HG02970 (cell line): ENCODE results near the gene DDIT4.
"Not testable (repeated sequence)": the region's sequence is repeated elsewhere in the genome, so short reads cannot be mapped to it uniquely, and the experiment has no call there.

Experiments
- ATAC-seq: cut with Tn5 transposase; IDR thresholded peaks from one replicate; pipeline ENCODE4 v1.9.1; 2021; ENCODE audit warnings: mild to moderate bottlenecking, moderate library complexity, moderate number of reproducible peaks; ENCODE audit not compliant: unreplicated experiment, low FRiP score

DDIT4 gene

DNA sequence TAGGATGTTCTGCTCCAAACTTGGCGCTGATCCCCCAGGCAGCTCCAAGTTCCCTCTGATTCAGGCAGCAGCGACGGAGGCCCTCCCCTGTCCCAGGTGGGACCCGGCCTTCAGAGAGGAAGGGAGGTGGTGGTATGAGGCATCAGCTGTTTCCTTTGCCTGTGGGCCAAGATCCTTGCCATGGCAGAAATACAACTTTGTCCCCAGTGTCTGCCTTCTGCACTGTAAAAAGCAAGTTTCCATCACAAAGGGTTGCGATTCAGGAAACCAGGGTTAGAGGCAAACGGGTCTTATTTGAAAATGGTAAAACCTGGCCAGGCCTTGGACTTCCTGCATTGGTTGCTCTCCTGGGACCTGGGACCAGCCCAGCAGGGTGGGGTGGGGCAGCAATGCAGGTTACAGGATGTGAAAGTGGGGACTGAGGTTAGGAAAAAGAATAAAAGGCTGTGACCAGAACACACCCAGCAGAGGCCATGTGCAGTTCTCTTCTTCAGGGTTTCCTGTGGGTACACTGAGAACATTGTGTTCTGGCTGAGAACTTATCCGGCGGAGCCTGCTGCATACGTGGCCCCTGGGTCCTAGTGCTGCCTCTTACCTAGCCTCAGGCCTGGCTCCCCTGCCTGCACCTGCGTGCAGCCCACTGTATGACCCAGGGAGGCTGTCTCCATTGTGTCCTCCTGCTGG, 25.1 kb upstream of the DDIT4 start:
- ATAC-seq: peak; percentile 75

DNA sequence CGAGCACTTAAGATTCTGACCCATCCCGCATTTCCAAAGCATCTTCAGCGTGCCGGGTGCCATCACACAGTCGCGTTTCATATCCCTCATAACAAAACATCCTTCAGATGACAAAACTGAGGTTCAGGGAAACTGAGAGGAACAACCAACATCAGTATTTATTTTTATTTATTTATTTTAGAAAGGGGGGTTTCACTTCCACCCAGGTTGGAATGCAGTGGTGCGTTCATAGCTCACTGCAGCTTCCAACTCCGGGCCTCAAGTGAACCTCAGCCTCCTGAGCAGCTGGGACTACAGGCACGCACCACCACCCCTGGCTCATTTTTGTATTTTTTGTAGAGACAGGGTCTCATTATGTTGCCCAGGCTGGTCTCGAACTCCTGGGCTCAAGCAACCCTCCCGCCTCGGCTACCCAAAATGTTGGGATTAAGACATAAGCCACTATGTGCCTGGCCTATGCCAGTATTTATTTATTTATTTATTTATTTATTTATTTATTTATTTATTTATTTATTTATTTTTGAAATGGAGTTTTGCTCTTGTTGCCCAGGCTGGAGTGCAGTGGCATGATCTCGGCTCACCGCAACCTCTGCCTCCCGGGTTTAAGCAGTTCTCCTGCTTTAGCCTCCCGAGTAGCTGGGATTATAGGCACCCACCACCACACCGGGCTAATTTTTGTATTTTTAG, 24.4 kb upstream of the DDIT4 start:
- ATAC-seq: not testable (repeated sequence)

DNA sequence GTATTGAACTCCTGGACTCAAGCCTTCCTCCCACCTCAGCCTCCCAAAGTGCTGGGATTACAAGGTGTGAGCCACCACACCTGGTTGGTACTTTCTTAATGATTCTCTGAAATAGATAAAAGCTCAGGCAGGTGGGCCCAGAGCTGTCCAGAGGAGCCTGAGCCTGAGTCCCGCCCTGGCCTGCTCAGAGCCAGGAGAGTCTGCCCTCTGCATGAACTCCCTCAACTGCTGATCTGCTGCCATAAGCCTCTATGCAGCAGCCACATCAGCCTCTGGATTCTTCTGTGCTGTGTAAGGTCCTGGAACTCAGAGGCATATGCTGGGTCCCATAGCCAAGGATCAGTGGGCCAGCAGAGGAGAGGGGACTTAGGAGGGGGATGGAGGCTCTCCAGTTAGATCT, 23.1 kb upstream of the DDIT4 start:
- ATAC-seq: no peak

DNA sequence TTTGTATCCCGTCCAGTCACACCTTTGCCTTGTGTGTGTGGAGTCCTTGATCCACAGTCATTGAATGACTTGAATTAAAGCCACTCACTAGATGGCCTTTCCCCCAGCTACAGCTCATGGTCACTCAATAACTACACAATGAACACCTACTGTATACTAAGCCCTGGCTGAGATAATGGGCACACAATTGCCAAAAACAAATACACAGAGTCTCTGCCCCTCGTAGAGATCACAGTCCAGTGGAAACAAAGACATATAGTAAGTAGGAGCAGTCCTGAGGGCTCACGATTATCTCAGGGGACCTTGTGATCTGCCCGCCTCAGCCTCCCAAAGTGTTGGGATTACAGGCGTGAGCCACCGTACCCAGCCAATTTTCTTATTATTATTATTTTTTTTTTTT, 22.1 kb upstream of the DDIT4 start:
- no peak for ATAC-seq

DNA sequence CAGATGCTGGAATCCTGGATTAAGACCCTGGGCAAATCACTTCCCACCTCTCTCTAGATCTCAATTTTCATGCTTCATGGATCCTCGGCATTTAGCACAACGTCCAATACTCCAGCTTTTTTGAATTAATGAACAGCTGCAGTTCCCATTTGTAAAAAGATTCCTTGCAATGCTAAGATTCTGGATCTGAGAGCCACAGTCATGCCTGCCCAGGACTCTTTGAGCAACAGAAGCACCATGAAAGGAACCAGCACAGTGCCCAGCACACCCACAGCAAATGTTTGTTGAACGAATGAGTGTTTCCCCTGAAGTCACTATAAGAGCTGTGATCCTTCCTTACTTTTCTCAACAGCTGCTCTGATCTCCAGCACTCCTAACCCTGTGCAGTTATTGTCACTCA, 20.8 kb upstream of the DDIT4 start:
- ATAC-seq: no peak

DNA sequence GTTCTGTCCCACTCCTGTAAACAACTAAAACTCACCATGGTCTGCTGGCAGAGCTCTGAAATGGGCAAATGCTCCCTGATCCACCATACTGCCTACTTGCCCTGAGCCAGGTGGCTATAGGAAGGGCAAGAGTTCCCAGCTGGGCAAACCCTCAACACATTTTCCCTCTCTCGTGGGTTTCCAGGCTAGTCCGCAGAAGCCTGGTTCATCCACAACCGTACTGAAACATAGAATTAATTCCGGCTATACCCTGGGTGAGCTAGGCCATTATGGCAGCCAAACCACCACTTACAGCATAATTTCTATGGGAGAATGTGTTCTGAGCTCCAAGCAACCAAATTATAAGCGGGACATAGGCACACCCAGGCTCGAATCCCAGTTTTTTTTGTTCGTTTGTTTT, 20.1 kb upstream of the DDIT4 start:
- no peak for ATAC-seq

DNA sequence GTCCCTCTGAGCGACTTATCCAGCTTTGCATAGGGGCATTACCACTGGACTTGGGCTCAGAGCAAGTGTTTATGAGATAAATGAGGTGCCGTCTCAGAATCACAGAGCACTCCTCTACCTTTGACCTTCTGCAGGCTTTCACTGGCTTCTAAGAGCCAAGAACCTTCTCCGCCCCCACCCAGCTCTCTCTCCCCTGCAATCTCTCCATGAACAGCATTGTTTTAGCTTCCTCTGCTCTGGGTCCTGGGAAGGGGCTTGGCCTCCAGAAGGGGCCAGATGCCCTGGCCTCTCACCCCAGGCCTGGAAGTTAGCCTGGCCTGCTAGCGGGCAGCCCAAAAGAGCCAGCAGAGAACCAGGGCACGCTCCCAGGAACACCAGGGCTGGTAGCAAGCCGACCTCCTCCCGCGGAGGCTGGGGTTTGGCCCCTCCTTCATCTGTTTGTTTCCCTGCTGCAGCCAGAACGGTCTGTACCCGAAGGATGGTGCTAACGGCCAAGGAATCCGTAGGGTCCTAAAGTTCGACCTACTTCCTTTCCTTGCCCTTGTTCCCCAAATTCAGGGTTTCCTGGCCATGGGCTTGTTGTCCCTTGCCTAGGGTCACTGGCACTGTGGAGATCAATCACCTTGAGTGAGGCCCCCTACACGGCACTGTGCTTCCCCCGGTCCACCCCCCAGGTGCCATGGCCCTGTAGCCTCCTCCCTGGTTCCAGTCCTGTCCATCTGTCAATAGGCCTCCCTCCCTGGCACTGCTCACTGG, 18.7 kb upstream of the DDIT4 start:
- no peak for ATAC-seq

DNA sequence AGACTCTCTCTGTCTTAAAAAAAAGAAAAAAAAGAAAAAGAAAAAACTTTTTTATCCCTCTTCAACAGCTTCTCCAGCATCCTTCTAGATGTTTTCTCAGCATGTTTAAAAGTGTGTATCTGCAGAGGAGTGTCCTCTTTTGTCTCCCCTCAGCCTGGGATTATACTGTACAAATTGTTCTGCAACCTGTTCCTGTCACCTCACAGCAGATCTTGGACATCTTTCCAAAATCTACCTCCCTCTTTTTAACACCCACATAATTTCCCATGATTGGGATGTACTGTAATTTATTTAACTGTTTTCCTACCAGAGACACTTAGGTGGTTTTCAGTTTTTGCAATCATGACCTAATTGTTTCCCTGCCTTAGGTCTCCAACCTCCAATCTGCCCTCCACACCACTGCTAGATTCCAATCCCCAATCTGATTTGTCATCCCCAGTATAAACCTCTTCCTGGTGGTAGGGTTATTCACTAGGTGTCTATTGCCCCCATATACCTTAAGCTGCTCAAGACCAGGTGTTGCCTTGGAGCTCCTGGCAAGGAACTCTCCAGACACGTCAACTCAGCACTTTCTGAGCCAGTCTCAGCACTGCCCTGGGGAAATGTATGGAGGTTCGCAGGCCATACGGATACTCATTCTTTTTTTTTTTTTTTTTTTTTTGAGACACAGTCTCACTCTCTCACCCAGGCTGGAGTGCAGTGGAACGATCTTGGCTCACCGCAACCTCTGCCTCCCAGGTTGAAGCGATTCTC, 17.6 kb upstream of the DDIT4 start:
- ATAC-seq: no peak

DNA sequence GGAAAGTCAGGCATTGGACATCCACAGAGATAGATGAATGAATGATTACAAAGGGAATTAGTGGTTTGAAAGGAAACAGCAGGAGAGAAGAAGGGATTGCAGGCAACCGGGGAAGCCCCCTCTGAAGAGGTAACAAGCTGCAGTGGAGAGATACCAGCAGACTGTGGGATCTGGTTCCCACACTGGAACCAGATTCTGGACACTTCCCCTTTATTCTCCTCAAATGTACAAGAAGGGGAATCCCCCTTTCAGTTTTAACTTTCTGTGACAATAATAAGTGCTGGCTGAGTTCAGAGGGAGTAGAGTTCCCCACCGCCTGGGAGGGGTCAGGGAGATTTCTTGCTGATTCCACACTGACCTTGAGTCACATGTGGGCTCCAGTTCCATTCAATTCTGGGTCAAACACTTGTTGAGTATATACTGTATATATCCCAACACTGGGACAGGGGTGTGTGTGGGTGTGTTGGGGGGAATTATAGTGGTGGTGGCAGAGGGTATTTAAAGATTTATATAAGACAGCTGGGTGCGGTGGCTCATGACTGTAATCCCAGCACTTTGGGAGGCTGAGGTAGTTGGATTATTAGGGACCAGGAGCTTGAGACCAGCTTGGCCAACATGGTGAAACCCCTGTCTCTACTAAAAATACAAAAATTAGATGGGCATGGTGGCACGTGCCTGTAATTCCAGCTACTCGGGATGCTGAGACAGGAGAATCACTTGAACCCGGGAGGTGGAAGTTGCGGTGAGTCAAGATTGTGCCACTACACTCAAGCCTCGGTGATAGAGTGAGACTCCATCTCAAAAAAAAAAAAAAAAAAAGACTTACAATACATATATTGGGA, 16.5 kb upstream of the DDIT4 start:
- ATAC-seq: peak; percentile 27

DNA sequence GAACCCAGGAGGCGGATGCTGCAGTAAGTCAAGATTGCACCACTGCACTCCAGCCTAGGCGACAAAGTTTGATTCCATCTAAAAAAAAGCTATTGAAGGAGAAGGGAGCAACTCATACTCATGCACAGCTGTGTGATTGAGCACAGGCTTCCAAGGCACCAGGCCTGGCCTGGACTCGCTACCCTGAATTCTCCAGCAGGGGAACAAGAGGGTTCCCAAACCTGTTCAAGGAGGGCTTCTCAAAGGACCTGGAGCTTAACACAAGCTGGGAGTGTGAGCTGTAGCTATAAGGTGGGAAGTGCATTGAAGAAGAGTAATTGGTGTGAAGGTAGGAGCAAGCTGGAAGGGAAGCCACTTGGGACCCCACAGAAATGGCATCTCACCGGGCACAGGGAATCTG, 15.1 kb upstream of the DDIT4 start:
- ATAC-seq: no peak

DNA sequence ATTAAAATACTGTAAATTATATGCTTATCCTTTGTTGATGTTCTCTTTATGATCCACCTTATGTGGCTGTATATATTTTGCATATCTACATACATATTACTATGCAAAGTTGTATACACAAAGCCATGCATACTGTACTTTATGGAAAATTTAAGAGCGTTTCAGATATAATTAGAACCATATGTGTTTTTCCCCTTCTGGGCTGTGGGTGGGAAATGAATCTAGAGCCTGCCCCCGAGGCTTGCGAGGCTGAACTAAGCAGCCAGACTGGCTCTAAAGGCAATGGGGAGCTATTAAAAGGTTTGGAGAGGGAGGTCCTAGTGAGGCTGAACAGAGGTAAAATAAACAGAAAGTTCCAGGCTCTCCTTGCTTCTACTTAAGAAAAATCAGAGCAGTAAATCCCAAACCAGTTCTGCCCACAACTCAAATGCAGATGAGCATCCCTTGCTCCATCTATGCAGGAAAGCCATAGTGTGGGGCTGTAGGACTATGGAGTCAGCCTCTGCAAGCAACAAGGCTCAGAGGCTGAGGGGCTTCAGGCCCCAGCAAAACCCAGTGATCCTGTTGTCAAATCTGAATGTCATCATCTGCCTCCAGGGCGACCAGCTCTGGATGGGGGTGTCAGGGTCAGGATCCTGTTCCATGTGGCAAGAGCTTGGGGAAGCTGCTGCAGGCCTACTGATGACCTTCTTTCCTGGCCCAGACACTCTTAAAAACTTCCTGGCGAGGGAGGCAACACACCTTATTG, 14.1 kb upstream of the DDIT4 start:
- ATAC-seq: no peak

DNA sequence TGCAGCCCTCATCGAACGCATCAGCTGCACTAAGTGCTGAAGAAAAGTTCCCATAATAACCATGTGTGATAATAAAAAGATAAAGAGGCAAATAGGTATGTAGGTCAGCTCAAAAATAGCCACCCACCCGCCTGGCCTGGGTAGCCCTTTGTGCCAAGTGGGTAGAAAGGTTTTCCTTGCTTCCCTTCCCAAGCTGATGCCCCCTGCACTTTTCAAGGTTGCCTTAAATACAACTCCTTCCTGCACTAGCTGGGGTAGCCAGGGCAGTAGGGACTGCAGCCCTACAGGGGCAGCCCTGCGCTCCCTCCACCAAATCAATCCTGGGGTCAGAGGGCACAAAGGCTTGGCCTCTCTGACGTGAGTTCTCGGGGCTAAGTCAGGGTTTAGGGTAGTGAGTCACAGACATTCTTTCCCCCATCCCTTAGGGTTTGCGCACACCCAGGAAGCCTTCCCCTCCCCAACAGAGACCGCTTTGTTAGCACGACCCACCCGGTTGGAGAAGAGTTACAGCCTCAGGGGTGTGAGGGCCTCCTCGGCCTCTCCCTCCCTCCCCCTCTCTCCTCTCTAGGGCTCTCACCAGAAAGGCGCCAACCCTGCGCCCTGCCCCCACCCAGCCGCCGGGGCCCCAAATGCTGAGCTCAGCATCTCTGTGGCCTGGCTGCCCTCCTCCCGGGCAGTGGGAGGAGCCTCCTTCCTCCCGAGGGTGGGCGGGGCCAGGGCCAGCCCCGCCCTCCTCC, 13.3 kb upstream of the DDIT4 start:
- peak; percentile 57 for ATAC-seq

DNA sequence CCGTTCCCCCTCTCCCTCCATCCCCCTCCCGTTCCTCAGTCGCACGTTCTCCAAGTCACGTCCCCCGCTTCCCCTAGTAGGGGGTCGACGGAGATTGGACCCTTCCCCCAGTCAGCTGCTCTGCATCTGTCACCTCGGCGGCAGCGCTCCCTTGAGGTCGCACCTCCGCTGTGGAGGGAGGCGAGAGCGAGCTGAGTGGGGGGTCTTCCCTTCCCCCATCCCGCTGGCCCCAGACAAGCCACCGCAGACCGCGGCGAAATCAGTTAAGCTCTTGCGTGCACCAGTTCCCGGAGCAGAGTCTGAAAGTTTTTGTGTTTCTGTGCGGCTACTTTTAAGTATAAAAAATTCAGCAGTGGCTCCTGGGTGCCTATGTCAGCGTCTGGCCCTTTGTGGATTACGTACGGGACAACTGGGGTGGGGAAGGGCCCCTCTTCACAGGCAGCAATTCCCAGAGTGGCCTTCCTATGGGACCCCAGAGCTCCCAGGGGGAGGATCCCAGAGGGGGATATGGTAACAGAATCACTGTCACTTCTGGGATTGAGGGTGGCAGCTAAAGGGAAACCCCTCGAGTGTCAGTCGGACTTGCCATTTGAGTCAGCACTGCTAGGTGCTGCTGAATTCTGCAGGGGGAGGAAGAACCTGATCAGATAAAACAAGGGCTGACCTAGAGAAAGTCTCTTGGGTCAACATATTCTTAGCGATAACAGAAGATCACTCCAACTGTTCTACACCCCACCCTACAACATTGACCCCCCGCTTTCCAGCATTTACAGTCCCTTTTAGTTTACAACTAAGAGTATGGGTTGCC, 12.5 kb upstream of the DDIT4 start:
- peak; percentile 36 for ATAC-seq

DNA sequence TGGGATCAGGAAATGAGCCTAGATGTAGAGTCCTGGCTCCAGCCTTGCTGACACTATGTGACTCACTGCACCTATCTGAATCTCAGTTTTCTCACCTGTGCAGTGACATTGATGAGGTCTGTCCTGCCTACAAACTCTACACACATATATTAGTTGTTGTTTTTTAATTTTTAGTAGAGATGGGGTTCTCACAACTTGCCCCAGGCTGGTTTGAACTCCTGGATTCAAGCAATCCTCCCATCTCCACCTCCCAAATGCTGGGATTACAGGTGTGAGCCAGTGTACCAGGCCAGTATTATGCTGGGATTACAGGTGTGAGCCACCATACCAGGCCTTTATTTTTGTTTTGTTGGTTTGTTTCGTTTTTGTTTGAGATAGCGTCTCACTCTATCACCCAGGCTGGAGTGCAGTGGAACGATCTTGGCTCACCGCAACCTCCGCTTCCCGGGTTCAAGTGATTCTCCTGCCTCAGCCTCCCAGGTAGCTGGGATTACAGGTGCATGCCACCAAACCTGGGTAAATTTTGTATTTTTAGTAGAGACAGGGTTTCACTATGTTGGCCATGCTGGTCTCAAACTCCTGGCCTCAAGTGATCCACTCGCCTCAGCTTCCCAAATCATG, 11.8 kb upstream of the DDIT4 start:
- no peak for ATAC-seq

DNA sequence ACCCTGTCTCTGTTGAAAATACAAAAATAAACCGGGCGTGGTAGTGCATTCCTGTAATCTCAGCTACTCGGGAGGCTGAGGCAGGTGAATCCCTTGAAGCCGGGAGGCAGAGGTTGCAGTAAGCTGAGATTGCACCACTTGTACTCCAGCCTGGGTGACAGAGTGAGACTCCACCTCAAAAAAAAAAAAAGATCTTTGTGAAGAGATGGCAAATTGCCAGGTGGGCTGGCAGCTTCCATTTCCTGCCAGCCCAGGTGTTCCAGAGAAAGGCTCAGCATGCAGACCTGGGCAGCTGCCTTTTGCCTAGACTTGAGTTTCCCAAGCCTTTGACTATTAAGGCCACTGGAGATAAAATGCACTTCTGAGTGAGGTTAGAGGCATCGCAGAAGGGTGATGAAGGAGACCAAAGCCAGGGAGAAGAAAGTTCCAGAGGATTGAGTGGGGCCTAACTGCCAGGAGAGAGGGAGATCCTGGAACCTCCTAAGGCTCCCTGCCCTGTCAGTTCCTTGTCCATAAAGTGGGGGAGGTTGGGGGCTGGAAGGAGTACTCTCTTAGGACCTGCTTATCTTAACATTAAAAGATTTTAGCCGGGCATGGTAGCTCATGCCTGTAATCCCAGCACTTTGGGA, 10.0 kb upstream of the DDIT4 start:
- ATAC-seq: no peak

DNA sequence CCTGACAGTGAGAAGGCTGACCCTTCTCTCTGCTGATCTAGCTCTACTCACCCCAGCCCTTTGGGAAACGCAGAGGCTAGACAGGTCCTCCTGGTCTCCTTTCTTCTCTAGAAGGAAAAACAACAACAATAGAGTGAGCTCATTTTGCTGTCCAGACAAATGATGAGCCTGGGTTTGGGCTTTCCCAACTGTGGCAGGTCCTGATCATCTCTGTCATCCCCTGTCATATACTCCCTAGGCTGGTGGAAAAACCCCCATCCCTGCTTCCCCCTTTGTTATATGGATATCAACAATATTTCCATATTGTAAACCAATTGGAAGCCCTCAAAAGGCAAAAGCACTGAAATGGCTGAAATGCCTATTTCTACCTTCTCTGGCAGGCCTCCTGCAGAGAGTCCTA, 9.2 kb upstream of the DDIT4 start:
- no peak for ATAC-seq

DNA sequence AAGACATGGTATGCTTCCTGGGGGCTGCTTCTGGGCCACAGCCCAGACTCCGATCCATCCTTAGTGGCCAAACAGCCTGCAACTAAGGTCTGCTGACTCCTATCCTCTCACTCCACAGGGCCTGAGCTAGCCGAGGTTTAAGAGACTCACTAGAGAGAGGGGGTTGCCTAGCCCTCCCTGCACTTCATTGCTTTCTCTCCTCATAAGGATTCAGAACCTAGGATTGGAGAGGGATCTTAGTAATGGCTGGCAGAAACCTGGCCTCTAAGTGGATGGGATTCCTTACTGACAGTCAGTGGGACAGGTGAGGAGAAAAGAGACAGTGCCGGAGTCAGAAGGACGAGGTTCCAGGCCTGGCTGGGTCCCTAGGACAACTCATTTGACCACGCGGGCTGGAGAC, 8.2 kb upstream of the DDIT4 start:
- no peak for ATAC-seq
